MM.1S (cell line): ENCODE results near the gene ZSCAN21.

Experiments used
- DNase-seq: peaks from one replicate; pipeline ENCODE4 v3.0.0-alpha.2; 2015
- H2AFZ ChIP-seq: fragments of 300-600 bp; sonication (generic); 2 replicates; pipeline ENCODE4 v1.6.0; 2016; ENCODE audit warnings: antibody characterized with exemption, low read length
- H3F3A ChIP-seq: fragments of 300-600 bp; sonication (generic); 2 replicates; pipeline ENCODE4 v1.6.1; 2016; ENCODE audit warnings: mild to moderate bottlenecking, antibody characterized with exemption, low read length, moderate library complexity, mixed read lengths; ENCODE audit not compliant: insufficient read depth
- H3K27ac ChIP-seq: fragments of 300-600 bp; sonication (generic); 2 replicates; pipeline ENCODE4 v1.5.1; 2016; ENCODE audit warnings: mild to moderate bottlenecking, low read length
- H3K27me3 ChIP-seq: fragments of 300-600 bp; sonication (generic); replicated peaks from 2 replicates; pipeline ENCODE4 v1.6.0; 2016; ENCODE audit warnings: low read length; ENCODE audit not compliant: insufficient read depth
- H3K36me3 ChIP-seq: fragments of 300-600 bp; sonication (generic); replicated peaks from 2 replicates; pipeline ENCODE4 v1.6.1; 2016; ENCODE audit warnings: mild to moderate bottlenecking, low read length, mixed read lengths; ENCODE audit not compliant: insufficient read depth
- H3K4me1 ChIP-seq: fragments of 300-600 bp; sonication (generic); 2 replicates; pipeline ENCODE4 v1.6.1; 2016; ENCODE audit warnings: low read length, mixed read lengths
- H3K4me2 ChIP-seq: fragments of 300-600 bp; sonication (generic); 2 replicates; pipeline ENCODE4 v1.6.0; 2016; ENCODE audit warnings: low read depth, low read length
- H3K4me3 ChIP-seq: fragments of 300-600 bp; sonication (generic); 2 replicates; pipeline ENCODE4 v1.5.1; 2016; ENCODE audit warnings: low read length, mixed read lengths
- H3K79me2 ChIP-seq: fragments of 300-600 bp; sonication (generic); 2 replicates; pipeline ENCODE4 v1.6.1; 2016; ENCODE audit warnings: mixed run types, low read length, mixed read lengths
- H3K9ac ChIP-seq: fragments of 300-600 bp; sonication (generic); 2 replicates; pipeline ENCODE4 v1.6.1; 2016; ENCODE audit warnings: low read length, mixed read lengths
- H3K9me2 ChIP-seq: fragments of 300-600 bp; sonication (generic); replicated peaks from 2 replicates; pipeline ENCODE4 v1.6.1; 2016; ENCODE audit warnings: mild to moderate bottlenecking, low read length, mixed read lengths; ENCODE audit not compliant: insufficient read depth
- H3K9me3 ChIP-seq: fragments of 300-600 bp; sonication (generic); replicated peaks from 2 replicates; pipeline ENCODE4 v1.6.1; 2016; ENCODE audit warnings: mild to moderate bottlenecking, low read length, mixed read lengths; ENCODE audit not compliant: insufficient read depth
- H4K20me1 ChIP-seq: fragments of 300-600 bp; sonication (generic); 2 replicates; pipeline ENCODE4 v1.6.1; 2016; ENCODE audit warnings: mild to moderate bottlenecking, low read length, moderate library complexity, mixed read lengths; ENCODE audit not compliant: insufficient read depth
- CTCF ChIP-seq: fragments of 300-600 bp; sonication (generic); IDR thresholded peaks from 2 replicates; pipeline ENCODE4 v1.5.1; 2016; ENCODE audit warnings: antibody characterized with exemption, low read length, mixed read lengths
- EZH2 ChIP-seq: fragments of 300-600 bp; sonication (generic); optimal IDR thresholded peaks from 2 replicates; pipeline ENCODE3; 2017; ENCODE audit warnings: low read depth, mild to moderate bottlenecking, antibody characterized with exemption, low read length, mixed read lengths
- EZH2phosphoT487 ChIP-seq: fragments of 300-600 bp; sonication (generic); IDR thresholded peaks from 2 replicates; pipeline ENCODE4 v1.6.1; 2018; ENCODE audit warnings: antibody characterized with exemption, low read length

Gene ZSCAN21

DNA sequence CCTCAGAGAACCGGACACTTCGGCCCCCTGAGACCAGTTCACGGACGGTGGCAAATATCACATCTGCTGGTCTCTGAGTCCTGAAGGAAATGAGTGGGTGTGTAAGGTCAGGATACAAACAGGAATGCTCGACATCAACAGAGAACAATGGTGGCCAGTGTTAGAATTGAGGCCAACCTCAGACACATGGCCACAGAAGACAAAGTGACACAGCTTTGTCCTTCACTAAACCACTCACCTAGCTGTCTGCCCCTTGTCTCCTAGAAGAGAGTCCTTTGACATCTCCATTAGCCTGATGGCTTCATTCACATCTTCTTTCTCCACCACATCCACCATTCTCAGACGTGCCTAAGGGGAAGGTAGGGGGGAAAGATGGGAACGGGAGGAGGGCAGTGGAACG, 43.5 kb downstream of the ZSCAN21 start:
- H4K20me1 ChIP-seq = no peaks in the 10 kb centered on the region
- H3K4me2 ChIP-seq = no peak overlapping the region
- peaks cover 68% of the 10 kb centered on the region for H3K79me2 ChIP-seq
- H3K27ac ChIP-seq = no peak overlapping the region
- H3K4me1 ChIP-seq = peaks cover 9% of the 10 kb centered on the region; the same call in 1 of the 2 replicates
- TF ChIP-seq CTCF = no peak
- no peak for TF ChIP-seq EZH2
- no peak for TF ChIP-seq EZH2phosphoT487
- H2AFZ ChIP-seq = no peak overlapping the region
- H3F3A ChIP-seq = peaks cover 54% of the 10 kb centered on the region
- no peak for DNase-seq
- peaks cover 43% of the 10 kb centered on the region for H3K36me3 ChIP-seq
- no peaks in the 10 kb centered on the region for H3K9me3 ChIP-seq
- no peaks in the 10 kb centered on the region for H3K9me2 ChIP-seq
- no peaks in the 10 kb centered on the region for H3K27me3 ChIP-seq
- H3K4me3 ChIP-seq = no peak overlapping the region
- no peak overlapping the region for H3K9ac ChIP-seq

DNA sequence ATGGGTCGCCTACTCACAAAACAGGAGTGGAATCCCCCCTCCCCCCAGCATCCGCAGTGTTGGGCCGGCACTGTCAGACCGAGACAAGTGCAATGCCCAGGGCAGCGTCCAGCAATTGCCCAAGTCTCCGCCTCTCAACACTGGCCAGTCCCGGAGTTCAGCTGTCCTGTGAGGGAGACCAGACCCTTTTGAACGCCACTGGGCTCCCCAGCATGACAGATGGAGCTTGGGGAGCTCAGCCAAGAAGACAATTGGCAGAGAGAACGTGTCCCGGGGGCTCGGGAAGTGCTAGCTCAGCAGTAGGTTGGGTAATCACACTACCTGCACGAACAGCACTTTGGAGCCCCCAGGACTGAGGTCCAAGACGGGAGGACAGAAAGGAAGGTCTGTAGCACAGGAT, 43.9 kb downstream of the ZSCAN21 start:
- Histone ChIP-seq H3K4me2 (no peak overlapping the region), H2AFZ (no peak overlapping the region), H3K9ac (no peak overlapping the region), H3K4me3 (no peak overlapping the region), H3F3A (peaks cover 54% of the 10 kb centered on the region), H3K27me3 (no peaks in the 10 kb centered on the region), H3K36me3 (peaks cover 47% of the 10 kb centered on the region), H4K20me1 (no peaks in the 10 kb centered on the region), H3K9me3 (no peaks in the 10 kb centered on the region), H3K27ac (no peak overlapping the region), H3K9me2 (no peaks in the 10 kb centered on the region), H3K79me2 (peaks cover 71% of the 10 kb centered on the region), H3K4me1 (peaks cover 9% of the 10 kb centered on the region; the same call in 1 of the 2 replicates)
- TF ChIP-seq EZH2 = no peak
- TF ChIP-seq EZH2phosphoT487 = no peak
- no peak for TF ChIP-seq CTCF
- DNase-seq = no peak

- Histone ChIP-seq H3K79me2 (peaks cover 71% of the 10 kb centered on the region), H3K9ac (no peak overlapping the region), H3K9me3 (no peaks in the 10 kb centered on the region), H3F3A (peaks cover 54% of the 10 kb centered on the region), H3K4me3 (no peak overlapping the region), H2AFZ (no peak overlapping the region), H4K20me1 (no peaks in the 10 kb centered on the region), H3K27ac (no peak overlapping the region), H3K4me2 (no peak overlapping the region), H3K36me3 (peaks cover 52% of the 10 kb centered on the region), H3K4me1 (peaks cover 9% of the 10 kb centered on the region; the same call in 1 of the 2 replicates), H3K27me3 (no peaks in the 10 kb centered on the region), H3K9me2 (no peaks in the 10 kb centered on the region)
- no peak for DNase-seq
- TF ChIP-seq EZH2 (no peak), CTCF (no peak), EZH2phosphoT487 (no peak)
These were observed 44.4 kb downstream of the ZSCAN21 start for GRCh38 chr7:100093925-100094486.
